ENCODE measurements around the gene CNTNAP5. TPM values are rescaled to one million over a fixed set of nuclear protein-coding genes. Genes with fewer than 3 reads are reported as not detected.

CNTNAP5 gene
- total RNA-seq, 1 experiment from 2014 or later, result not detected

GRCh38 chr2:124610141-124610540 is 585.1 kb downstream of the CNTNAP5 start:
- no peak for DNase-seq (ENCODE audit: low read depth)

GRCh38 chr2:124610866-124611265 is 585.8 kb downstream of the CNTNAP5 start:
- DNase-seq (ENCODE audit: low read depth), result no peak

GRCh38 chr2:124623560-124623959 is 598.5 kb downstream of the CNTNAP5 start:
- no peak for DNase-seq (ENCODE audit: low read depth)

- no peak for DNase-seq (ENCODE audit: low read depth)
Observed at GRCh38 chr2:124625561-124625960, 600.5 kb downstream of the CNTNAP5 start.

GRCh38 chr2:124626993-124627392 is 601.9 kb downstream of the CNTNAP5 start:
- DNase-seq (ENCODE audit: low read depth), result no peak

- DNase-seq (ENCODE audit: low read depth), result no peak
Observed at GRCh38 chr2:124633812-124634211, 608.7 kb downstream of the CNTNAP5 start.

- no peak for DNase-seq (ENCODE audit: low read depth)
Observed at GRCh38 chr2:124639524-124639923, 614.4 kb downstream of the CNTNAP5 start.

- DNase-seq (ENCODE audit: low read depth), result no peak
Observed at GRCh38 chr2:124640221-124640750, 615.2 kb downstream of the CNTNAP5 start.

GRCh38 chr2:124646166-124646815 is 621.2 kb downstream of the CNTNAP5 start:
- no peak for DNase-seq (ENCODE audit: low read depth)

GRCh38 chr2:124647245-124647644 is 622.2 kb downstream of the CNTNAP5 start:
- no peak for DNase-seq (ENCODE audit: low read depth)

- no peak for DNase-seq (ENCODE audit: low read depth)
Observed at GRCh38 chr2:124647663-124648062, 622.6 kb downstream of the CNTNAP5 start.

GRCh38 chr2:124649001-124649400 is 623.9 kb downstream of the CNTNAP5 start:
- DNase-seq (ENCODE audit: low read depth), result no peak

- no peak for DNase-seq (ENCODE audit: low read depth)
Observed at GRCh38 chr2:124652099-124652498, 627.0 kb downstream of the CNTNAP5 start.

GRCh38 chr2:124658373-124658772 is 633.3 kb downstream of the CNTNAP5 start:
- DNase-seq (ENCODE audit: low read depth), result no peak

GRCh38 chr2:124661558-124661957 is 636.5 kb downstream of the CNTNAP5 start:
- DNase-seq (ENCODE audit: low read depth), result no peak

- DNase-seq (ENCODE audit: low read depth), result no peak
Observed at GRCh38 chr2:124662946-124663644, 638.0 kb downstream of the CNTNAP5 start.

GRCh38 chr2:124663645-124663997 is 638.5 kb downstream of the CNTNAP5 start:
- DNase-seq (ENCODE audit: low read depth), result no peak

GRCh38 chr2:124664363-124664762 is 639.3 kb downstream of the CNTNAP5 start:
- DNase-seq (ENCODE audit: low read depth), result no peak

- no peak for DNase-seq (ENCODE audit: low read depth)
Observed at GRCh38 chr2:124666976-124667375, 641.9 kb downstream of the CNTNAP5 start.

- no peak for DNase-seq (ENCODE audit: low read depth)
Observed at GRCh38 chr2:124668161-124668560, 643.1 kb downstream of the CNTNAP5 start.

GRCh38 chr2:124670187-124670586 is 645.1 kb downstream of the CNTNAP5 start:
- DNase-seq (ENCODE audit: low read depth), result no peak

GRCh38 chr2:124678043-124678442 is 653.0 kb downstream of the CNTNAP5 start:
- DNase-seq (ENCODE audit: low read depth), result no peak

Data from LHCN-M2 (cell line).